Right atrium auricular region (tissue), 2 donors: ENCODE data around the gene CIZ1. TPM values are rescaled to one million over a fixed set of nuclear protein-coding genes. Genes with fewer than 3 reads are reported as not detected.

ENCODE experiments used
- DNase-seq: peaks from one replicate; pipeline ENCODE4 v3.0.0-alpha.2; 2019; ENCODE audit warnings: low spot score
- H3K27ac ChIP-seq, 2 donors: fragments of 200-600 bp; sonication (generic); 1 replicate in 1 of 2; 2 replicates in 1 of 2; pipeline ENCODE4 v1.5.1; 2016 to 2019
- H3K27me3 ChIP-seq, 2 donors: fragments of 200-600 bp; sonication (generic); one replicate each; pipeline versions ENCODE4 v1.5.1 to v1.6.0; 2017 to 2019
- H3K36me3 ChIP-seq: fragments of 200-600 bp; sonication (generic); one replicate; pipeline ENCODE4 v1.5.1; 2016
- H3K4me1 ChIP-seq, 2 donors: fragments of 200-600 bp; sonication (generic); one replicate each; pipeline versions ENCODE4 v1.5.1 to v1.6.0; 2017 to 2019
- H3K4me3 ChIP-seq, 2 donors: fragments of 200-600 bp; sonication (generic); 1 replicate in 1 of 2; 2 replicates in 1 of 2; pipeline ENCODE4 v1.5.1; 2017 to 2019; ENCODE audit warnings: mild to moderate bottlenecking in 1 of 2, moderate library complexity in 1 of 2
- H3K9me3 ChIP-seq, 2 donors: fragments of 200-600 bp; sonication (generic); one replicate each; pipeline ENCODE4 v1.5.1; 2019
- total RNA-seq, 2 donors: library from RNA; depleted of rRNA; stranded (reverse); fragments of >200 nt; gene quantifications; one replicate each; pipeline ENCODE4 v1.1.0, GENCODE V29; 2016
- TF ChIP-seq, protein P1 (sequence below), 2 donors: fragments of 200-600 bp; sonication (generic); IDR thresholded peaks; one replicate each; pipeline ENCODE4 v1.5.1; 2019; ENCODE audit warnings: antibody characterized with exemption in 2 of 2

Gene CIZ1
- total RNA-seq, 2 donors from 2014 or later = 41.6 to 45.9 TPM

DNA sequence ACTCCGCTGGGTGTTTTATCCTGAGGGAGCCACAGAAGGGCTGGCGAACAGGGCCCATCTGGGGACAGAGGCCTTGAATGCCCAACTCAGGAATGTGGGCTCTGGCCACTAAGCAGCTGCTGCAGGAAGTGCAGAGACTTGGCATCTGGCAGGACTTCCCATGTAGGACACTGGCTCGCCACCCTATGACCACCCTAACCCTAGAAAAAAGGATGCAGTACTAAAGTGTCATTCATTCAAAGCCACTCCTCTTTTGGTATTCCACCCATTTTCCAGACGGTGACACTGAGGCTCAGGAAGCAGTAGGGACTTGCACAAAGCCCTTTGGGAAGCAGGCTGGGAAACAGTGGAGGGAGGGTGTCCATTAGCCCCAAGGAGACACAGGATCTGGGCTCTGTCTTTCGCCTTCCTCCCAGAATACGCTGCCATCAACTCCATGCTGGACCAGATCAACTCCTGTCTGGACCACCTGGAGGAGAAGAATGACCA, 28.3 kb downstream of the CIZ1 start:
- no peak for DNase-seq
- peaks cover 41% of the 10 kb centered on the region for H3K36me3 ChIP-seq
- no peaks in the 10 kb centered on the region for H3K9me3 ChIP-seq
- TF ChIP-seq, protein P1, sequence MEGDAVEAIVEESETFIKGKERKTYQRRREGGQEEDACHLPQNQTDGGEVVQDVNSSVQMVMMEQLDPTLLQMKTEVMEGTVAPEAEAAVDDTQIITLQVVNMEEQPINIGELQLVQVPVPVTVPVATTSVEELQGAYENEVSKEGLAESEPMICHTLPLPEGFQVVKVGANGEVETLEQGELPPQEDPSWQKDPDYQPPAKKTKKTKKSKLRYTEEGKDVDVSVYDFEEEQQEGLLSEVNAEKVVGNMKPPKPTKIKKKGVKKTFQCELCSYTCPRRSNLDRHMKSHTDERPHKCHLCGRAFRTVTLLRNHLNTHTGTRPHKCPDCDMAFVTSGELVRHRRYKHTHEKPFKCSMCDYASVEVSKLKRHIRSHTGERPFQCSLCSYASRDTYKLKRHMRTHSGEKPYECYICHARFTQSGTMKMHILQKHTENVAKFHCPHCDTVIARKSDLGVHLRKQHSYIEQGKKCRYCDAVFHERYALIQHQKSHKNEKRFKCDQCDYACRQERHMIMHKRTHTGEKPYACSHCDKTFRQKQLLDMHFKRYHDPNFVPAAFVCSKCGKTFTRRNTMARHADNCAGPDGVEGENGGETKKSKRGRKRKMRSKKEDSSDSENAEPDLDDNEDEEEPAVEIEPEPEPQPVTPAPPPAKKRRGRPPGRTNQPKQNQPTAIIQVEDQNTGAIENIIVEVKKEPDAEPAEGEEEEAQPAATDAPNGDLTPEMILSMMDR (IDR thresholded peaks at IDR 0.05) = no peak
- peaks cover 0 to 29% of the 10 kb centered on the region in 2 donors for H3K4me1 ChIP-seq
- H3K27ac ChIP-seq = no peak overlapping the region
- no peak overlapping the region for H3K4me3 ChIP-seq
- no peaks in the 10 kb centered on the region for H3K27me3 ChIP-seq

DNA sequence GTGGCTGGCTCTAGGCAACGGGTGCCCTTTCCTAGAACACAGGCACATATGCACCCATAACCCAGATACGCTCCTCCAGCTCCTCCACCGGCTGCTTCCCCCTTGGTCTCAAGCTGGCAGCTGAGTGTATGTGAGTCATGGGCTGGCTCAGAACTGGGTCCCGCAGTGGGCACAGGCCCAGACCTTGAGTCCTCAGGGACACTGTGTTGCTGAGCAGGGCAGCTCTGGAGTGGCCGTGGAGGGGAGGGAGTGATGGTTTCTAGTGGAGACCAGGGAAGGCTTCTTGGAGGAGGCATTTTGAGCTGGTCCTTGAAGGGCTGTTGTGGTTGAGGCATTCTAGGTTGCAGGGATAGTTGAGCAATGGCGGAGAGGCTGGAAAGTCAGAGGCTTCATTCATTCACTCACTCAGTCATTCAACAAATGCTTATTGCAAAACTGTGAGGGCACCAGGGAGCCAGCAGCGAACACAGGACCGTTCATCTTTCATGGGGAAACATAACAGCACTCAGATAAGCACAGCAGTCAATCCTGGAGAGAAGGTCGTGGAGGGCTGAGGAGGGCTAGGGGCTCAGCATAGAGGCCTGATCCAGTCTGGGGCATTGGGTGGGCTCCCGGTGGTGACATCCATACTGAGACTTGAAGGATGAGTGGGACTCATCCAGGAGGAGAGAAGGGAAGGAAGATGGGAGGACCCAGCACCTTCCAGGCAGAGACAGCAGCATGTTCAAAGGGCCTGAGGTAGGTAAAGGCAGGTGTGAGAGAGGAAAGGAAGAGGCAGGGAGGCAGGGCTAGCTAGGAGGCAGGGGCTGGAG, 29.0 kb downstream of the CIZ1 start:
- Histone ChIP-seq H3K4me3 (no peak overlapping the region), H3K27me3 (no peaks in the 10 kb centered on the region), H3K27ac (no peak overlapping the region), H3K9me3 (no peaks in the 10 kb centered on the region), H3K36me3 (peaks cover 34% of the 10 kb centered on the region), H3K4me1 (peaks cover 0 to 29% of the 10 kb centered on the region in 2 donors)
- TF ChIP-seq, protein P1 (IDR thresholded peaks at IDR 0.05) = no peak
- peak; percentile 69 for DNase-seq

DNA sequence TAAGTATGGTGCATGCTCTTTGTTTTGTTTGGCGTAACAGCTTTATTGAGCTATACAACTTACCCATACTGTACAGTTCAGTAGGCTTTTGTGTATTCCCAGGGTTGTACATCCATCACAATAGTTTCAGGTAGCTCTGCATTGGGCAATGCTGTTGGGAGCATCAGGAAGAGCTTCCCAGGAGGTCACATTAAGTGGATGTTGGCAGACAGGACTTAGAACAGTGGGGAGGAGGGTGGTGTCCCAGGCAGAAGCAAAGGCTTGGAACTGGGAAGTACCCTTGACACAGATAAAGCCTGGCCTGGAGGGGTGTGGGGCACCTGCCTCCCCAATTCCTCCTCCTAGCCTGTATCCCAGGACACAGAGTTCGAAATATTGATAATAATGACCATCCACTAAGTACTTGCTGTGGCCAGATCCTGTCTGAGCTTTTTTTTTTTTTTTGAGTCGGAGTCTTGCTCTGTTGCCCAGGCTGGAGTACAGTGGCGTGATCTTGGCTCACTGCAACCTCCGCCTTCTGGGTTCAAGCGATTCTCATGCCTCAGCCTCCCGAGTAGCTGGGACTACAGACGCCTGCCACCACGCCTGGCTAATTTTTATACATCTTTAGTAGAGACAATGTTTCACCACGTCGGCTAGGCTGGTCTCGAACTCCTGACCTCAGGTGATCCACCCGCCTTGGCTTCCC, 30.0 kb downstream of the CIZ1 start:
- Histone ChIP-seq H3K4me3 (no peak overlapping the region), H3K27ac (no peak overlapping the region)

DNA sequence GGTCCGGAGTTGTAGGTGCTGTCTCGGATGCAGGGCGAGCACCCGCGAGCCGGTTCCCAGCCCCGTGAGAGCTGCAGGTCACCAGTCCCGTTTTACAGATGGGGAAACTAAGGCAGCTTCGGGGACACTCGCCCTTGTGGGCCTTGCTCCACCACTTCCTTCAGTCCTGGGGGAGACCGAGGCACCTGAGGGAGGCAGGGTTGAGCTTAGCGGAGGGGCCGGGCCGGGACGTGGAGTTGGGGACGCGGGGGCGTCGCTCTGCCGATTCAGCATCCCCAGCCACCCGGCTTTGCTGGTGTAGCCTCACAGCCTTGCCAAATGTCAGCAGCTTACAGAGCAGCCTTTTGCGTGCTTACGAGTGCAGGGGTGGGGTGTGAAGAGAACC, 30.8 kb downstream of the CIZ1 start:
- TF ChIP-seq, protein P1 (IDR thresholded peaks at IDR 0.05) = no peak
- H3K27ac ChIP-seq = peak overlapping the region; percentile 62 to 76
- peaks cover 16% of the 10 kb centered on the region for H3K36me3 ChIP-seq
- H3K4me3 ChIP-seq = peak overlapping the region; percentile 60 to 80
- no peak for DNase-seq
- peaks cover 0 to 29% of the 10 kb centered on the region in 2 donors for H3K4me1 ChIP-seq
- H3K9me3 ChIP-seq = no peaks in the 10 kb centered on the region
- H3K27me3 ChIP-seq = no peaks in the 10 kb centered on the region

More for the DNA sequence above, 30.0 kb downstream of the CIZ1 start:
- TF ChIP-seq, protein P1 (IDR thresholded peaks at IDR 0.05) = no peak
- H3K36me3 ChIP-seq = peaks cover 24% of the 10 kb centered on the region
- no peaks in the 10 kb centered on the region for H3K27me3 ChIP-seq
- DNase-seq = no peak
- peaks cover 0 to 29% of the 10 kb centered on the region in 2 donors for H3K4me1 ChIP-seq
- no peaks in the 10 kb centered on the region for H3K9me3 ChIP-seq

DNA sequence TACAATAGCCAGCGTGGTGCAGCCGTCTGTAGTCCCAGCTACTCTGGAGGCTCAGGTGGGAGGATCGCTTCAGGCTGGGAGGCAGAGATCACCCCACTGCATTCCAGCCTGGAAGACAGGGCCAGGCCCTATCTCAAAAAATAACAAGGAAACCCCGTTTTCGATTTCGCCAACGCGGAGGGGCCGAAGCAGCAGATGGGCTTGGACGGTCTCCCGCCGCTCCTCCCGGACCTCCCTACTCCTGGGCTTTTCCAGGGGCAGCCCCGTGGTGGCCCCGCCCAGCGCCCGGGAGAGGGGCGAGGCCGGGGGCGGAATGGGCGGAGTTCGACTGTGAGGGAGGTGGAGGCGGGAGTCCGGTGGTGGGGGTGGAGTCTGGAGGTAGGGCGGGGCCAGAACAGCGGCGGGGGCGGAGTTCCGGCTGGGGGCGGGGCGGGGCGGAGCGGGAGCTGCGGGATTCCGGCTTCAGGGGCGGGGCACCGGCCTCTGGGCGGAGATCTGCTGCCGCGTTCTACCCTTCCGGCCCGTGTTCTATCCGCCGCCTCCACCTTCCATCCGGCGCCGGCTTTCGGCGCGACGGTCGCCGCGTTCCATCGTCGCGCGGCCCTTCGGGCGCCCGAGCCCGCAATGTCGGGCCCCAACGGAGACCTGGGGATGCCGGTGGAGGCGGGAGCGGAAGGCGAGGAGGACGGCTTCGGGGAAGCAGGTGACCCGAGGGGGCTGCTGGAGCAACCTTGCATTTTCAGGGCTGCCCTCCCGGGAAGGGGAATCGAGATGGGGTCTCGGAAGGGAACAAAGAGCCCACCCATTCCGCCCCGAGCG, 31.4 kb downstream of the CIZ1 start, which contains the start of gene BBLN:
BBLN (plus strand) TSS at position 482 of the 819 bp plus-strand sequence; CDS start at position 625, 143 bp downstream.
- peaks cover 16% of the 10 kb centered on the region for H3K36me3 ChIP-seq
- H3K4me1 ChIP-seq = peaks cover 0 to 29% of the 10 kb centered on the region in 2 donors
- H3K9me3 ChIP-seq = no peaks in the 10 kb centered on the region
- peak; percentile 94 for DNase-seq
- TF ChIP-seq, protein P1 (IDR thresholded peaks at IDR 0.05) = no peak
- peak within 1 kb of the TSS; percentile 60 to 80 for H3K4me3 ChIP-seq
- H3K27me3 ChIP-seq = no peaks in the 10 kb centered on the region
- H3K27ac ChIP-seq = peak within 1 kb of the TSS; percentile 62 to 76
